SW480 (cell line): Measurements from ENCODE around the gene CNTLN.
"Not testable (repeated sequence)": the region's sequence is repeated elsewhere in the genome, so short reads cannot be mapped to it uniquely, and the experiment has no call there.

Experiments used
- DNase-seq: peaks from one replicate; pipeline ENCODE4 v3.0.0-alpha.2; 2016; ENCODE audit warnings: low spot score

CNTLN gene

DNA sequence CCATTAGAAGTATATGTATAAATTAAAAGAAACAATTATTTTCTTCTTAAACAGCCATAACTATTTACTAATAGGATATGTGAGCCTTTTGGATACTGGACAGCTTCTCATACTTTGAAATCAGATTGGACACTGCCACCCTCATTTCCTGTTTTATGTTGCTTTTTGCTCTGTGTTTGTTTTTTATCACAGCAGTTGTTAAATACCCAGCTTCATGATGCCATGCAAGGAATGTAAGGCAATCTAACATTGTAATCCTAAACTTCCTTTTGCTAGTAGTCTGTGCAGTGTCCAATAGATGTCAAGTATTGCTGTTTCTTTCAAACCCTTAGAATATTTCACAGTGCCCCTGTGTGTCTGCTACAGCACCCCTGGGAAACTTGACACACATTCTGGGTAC lies 56.2 kb downstream of the CNTLN start:
- DNase-seq, result no peak

DNA sequence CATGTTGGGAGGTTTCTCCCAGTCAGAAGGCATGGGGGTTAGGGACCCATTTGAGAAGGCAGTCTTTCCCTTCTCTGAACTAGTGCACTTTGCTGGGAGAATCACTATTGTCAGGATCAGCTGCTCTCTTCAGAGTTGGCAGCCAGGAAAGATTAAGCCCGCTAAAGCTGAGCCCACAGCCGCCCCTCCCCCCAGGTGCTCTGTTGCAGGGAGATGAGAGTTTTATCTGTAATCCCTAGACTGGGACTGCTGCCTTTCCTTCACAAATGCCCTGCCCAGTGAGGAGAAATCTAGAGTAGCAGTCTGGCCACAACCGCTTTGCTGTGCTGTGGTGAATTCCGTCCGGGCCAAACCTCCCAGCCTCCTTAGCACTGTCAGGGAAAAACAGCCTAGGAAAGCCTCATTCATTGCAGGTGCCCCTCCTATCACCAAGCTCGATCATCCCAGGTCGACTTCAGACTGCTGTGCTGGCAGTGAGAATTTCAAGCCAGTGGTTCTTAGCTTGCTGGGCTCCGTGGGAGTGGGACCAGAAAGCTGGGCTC lies 69.8 kb downstream of the CNTLN start:
- DNase-seq, result no peak

DNA sequence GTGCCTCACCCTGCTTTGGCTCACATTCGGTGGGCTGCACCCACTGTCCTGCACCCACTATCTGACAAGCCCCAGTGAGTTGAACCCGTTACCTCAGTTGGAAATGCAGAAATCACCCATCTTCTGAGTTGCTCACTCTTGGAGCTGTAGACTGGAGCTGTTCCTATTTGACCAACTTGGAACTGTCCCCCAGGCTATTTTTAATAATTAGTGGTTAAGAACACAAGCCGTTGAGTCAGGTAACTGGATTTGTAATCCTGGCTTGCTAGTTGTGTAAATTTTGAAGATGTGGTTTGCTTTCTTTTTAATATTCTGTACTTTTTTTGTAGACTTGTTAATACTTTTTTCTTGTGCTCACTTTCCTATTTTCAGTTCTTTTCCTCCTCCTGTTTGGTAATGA lies 81.2 kb downstream of the CNTLN start:
- no peak for DNase-seq

DNA sequence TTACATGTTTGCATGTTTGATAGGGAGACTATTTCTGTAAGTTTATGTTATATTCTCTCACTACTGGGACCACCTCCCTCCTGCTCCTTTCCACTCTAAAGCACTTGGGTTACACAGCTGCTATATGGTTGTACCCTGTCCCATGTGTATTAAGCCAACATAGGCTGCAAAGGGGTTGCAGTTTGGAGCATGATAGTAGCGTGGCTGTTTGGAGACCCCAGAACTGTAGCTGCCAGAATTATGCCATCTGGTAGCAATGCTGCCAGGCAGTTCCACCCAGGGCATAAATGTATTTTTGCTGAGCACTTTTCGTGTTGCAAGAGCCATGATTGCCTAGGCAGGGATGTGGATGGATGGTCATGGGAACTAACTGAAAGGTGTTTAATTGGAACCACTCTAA lies 81.8 kb downstream of the CNTLN start:
- DNase-seq, result no peak

DNA sequence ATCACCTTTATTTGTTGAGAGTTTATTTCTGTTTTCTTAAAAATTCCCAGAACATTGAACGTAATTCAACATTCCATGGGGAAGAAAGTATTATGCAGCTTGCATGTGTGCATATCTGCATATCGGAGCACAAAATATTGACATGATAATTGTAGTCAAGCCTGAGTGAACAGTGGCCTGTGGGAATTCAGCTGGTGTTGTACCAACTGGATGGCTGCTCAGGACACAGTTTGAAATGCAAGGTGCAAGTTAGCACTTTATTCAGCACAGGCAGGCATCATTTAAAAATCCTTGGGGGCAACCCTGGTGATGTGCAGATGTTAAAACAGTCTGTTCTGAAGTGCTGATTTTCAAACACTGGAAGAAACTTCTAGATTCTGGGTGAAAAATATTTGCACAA lies 82.4 kb downstream of the CNTLN start:
- DNase-seq, result no peak

DNA sequence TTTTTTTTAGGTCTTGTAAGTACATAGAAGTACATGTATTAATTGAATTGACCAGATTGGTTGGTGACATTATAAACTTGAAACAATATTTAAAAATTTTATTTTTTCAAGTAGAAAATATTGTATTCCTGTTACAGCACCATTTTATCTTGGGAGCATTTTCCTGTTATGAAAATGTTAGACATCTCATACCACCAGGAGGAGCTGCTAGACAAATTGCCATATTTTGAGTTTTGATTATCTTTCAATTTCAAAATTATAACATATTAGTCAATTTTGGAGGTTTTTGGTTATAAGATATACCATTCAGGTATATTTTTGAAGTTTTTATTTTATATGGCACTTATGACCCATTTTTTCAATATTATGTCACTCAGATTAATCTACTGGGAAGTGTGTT lies 84.4 kb downstream of the CNTLN start:
- no peak for DNase-seq

DNA sequence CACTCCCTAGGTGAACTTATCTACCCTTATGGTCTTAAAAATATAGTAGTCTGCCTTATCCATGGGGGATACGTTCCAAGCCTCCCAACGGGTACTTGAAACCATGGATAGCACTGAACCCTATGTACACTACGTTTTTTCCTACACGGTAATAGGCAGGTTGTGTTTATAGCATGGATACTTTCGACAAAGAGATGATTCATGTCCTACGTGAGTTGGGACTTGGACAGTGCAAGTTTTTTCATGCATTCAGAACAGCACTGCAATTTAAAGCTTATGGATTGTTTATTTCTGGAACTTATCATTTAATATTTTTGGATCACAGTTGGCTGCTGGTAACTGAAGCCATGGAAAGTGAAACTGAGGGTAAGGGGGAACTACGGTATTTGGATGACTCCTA lies 88.1 kb downstream of the CNTLN start:
- no peak for DNase-seq

DNA sequence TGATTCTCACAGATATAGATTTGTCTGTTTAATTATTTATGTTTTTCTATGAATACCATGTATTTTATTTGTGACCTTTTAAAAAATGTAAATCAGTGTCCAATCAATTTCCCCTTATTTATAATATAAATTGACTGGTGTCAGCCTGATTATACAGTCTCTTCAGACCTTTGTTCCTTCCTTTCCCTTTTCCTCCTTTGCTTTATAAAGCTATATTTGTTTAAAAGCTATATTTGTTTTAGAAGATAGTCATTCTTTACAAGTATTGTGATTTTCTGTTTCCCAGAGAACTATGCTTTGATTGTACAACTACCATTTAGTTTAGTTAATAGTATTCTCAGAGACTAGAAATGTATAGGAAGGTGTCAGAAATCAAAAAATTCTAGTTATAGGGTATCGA lies 90.6 kb downstream of the CNTLN start:
- no peak for DNase-seq

DNA sequence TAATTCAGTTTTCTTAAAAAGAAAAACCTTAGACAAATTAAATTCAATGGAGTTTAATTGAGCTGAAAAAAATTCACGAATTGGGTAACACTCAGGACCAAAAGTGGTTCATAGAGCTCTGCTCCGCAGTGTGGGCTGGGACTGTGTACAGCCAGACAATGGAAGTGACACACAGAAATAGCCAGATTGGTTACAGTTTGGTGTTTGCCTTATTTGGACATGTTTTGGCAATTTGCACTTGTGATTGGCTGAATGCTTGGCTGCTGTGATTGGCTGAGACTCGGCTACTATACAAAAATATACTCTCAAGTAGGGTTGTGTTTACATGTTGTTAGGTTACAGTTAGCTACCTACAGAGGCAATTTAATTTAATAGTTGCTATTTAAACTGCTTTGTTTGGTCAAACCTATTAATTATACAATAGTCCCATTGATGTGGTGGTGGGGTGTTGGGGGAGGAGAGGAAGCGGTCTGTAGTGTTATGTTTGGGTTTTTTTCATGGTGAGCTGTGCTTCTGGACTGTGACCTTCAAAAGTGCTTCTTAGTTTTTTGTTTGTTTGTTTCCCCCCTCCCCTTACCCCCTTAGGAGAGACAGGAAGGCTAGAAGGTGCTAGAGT lies 95.2 kb downstream of the CNTLN start:
- DNase-seq, result peak; percentile 73

DNA sequence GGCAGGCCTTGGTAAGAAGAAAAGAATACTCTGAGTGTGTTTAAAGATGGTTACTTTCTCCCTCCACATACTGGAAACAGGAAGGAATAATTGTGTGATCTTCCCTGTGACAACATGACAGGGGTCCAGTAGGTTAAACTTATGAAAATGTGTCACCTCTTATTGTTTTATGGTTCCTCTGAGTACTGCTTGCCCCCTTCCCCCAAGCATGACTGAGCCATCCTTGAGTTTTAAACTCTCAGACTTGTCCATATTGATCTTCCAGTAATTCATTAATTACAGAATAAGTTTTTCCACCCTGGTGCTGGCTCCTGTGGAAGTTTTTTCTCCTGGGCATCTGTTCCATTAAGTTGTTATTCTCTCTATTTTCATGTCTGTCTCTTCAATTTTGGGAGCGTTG lies 95.8 kb downstream of the CNTLN start:
- no peak for DNase-seq

DNA sequence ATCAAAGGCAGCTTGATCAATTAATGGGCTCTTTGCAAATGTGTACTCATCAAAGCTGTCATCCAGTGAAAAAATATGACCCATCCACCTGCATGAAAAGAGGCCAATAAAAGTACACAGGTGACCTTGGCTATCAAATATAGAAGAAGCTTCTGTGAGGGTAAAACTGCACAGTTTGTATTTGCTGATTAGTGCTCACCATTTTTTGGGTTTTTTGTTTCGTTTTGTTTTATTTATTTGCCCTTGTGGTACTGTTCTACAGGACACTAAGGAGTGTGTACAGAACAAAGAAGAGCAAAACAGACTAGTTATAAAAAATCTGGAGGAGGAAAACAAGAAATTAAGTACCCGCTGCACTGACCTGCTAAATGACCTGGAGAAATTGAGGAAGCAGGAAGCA lies 101.3 kb downstream of the CNTLN start:
- no peak for DNase-seq

DNA sequence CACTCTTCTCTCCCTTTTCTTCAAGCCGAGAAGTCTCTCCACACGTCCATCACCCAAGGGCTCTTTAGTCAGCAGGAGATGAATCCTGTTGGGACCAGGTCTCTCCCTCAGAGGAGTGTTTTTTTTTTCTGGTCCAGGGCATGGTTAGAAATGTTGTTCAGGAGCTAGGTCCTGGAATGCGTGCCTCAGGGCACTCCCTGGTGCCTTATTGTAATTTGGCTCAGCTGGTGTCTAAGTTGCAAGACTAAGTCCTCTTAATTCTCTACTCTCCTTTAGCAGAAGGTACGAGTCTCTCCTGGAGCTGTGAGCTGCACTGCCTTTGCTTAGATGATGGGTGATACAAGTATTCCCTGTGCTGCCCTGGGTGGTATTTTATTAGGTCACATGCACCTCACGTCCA lies 111.9 kb downstream of the CNTLN start:
- no peak for DNase-seq

DNA sequence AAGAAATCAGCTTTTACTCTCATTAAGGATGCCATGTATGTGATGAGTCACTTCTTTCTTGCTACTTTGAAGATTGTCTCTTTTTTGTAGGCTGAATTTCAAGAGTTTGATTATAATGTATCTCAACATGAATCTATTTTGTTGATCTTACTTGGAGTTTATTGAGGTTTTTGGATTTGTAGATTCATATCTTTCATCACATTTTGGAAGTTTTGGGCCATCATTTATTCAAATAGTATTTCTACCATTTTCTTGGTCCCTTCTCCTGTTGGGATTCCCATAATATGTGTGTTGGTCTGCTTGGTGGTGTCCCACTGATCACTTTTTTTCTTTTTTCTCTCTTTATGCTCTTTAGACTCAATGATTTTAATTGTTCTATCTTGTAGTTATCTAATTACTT lies 116.3 kb downstream of the CNTLN start:
- DNase-seq, result no peak

DNA sequence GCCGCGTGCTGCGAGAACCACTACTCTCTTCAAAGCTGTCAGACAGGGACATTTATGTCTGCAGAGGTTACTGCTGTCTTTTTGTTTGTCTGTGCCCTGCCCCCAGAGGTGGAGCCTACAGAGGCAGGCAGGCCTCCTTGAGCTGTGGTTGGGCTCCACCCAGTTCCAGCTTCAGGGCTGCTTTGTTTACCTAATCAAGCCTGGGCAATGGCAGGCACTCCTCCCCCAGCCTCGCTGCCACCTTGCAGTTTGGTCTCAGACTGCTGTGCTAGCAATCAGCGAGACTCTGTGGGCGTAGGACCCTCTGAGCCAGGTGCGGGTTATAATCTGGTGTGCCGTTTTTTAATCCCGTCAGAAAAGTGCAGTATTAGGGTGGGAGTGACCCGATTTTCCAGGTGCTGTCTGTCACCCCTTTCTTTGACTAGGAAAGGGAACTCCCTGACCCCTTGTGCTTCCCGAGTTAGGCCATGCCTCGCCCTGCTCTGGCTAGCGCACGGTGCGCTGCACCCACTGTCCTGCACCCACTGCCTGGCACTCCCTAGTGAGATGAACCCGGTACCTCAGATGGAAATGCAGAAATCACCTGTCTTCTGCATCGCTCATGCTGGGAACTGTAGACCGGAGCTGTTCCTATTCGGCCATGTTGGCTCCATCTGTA lies 133.8 kb downstream of the CNTLN start:
- DNase-seq, result not testable (repeated sequence)

DNA sequence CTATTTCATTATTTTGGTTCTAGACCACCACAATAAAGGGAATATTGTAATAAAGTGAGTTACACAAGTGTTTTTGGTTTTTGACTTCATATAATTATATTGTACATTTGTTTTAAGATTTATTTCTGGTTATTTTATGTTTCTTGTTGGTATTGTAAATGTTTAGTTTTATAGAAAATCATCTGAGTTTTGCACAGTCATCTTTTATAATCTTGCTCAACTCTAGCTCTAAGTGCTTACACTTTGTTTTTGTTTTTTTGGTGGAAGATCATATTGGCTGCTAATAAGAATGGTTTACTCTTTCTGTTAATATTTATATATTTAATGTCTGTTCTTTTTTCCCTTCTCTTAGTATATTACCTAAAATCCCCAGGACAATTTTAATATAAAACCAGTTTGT lies 135.0 kb downstream of the CNTLN start:
- DNase-seq, result no peak

DNA sequence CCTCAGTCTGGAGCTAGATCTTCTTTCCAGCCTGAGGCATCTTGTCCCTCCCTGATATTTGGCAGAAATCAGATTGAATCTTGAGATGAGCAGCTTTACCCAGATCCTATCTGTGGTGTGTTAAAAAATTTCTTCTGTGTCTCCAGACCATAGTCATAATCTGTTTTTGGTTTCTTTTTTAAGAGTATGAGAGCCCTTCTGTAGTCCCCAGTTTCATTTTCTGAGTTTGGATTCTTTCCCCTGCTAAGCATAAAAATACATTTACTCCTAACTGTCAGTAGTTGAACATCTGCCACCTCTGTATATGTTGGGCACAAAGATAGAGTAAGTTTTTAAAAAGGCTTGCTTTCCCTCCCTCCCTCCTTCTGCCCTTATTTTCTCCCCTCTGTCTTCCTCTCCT lies 137.7 kb downstream of the CNTLN start:
- DNase-seq, result no peak

DNA sequence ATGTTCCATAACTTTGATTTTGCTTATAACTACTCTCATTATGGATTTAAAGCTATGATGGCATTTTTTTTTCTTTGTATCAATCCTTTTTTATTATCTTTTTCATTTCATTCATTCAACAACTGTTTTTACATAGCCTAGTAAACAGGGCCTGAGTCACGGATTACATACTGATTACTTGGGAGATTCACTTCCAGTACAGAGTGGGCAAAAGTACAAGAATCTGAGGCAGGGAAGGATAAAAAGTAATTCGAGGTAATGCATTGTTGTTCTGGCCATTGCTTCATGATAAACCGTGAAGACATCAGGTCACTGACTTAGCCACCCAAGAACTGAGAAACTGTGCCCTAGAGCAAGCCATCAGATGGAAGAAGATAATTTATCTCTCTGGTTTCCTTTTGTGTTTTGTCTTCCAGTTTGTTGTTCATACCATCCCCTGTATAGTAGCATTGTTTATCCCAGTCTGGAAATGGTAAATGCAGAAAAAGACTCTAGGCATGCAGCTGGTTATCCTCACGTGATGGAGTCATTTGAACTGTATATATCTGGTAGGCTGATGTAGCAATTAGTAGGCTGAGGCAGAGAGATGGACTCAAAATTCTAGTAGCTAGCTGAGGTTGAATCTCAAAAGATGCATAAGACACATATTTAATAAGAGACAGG lies 145.6 kb downstream of the CNTLN start:
- DNase-seq, result no peak

DNA sequence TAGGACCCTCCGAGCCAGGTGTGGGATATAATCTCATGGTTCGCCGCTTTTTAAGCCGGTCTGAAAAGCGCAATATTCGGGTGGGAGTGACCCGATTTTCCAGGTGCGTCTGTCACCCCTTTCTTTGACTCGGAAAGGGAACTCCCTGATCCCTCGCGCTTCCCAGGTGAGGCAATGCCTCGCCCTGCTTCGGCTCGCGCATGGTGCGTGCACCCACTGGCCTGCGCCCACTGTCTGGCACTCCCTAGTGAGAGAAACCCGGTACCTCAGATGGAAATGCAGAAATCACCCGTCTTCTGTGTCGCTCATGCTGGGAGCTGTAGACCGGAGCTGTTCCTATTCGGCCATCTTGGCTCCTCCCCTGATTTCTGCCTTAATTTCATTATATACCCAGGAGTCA lies 155.8 kb downstream of the CNTLN start:
- DNase-seq, result not testable (repeated sequence)

DNA sequence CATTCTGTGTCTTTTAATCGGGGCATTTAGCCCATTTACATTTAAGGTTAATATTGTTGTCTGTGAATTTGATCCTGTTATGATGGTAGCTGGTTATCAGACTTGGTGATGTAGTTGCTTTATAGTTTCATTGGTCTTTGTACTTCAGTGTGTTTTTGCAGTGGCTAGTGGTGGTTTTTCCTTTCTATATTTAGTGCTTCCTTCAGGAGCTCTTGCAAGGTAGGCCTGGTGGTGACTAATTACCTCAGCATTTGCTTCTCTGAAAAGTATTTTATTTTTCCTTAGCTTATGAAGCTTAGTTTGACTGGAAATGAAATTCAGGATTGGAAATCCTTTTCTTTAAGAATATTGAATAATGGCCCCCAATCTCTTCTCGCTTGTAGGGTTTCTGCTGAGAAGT lies 156.9 kb downstream of the CNTLN start:
- no peak for DNase-seq

DNA sequence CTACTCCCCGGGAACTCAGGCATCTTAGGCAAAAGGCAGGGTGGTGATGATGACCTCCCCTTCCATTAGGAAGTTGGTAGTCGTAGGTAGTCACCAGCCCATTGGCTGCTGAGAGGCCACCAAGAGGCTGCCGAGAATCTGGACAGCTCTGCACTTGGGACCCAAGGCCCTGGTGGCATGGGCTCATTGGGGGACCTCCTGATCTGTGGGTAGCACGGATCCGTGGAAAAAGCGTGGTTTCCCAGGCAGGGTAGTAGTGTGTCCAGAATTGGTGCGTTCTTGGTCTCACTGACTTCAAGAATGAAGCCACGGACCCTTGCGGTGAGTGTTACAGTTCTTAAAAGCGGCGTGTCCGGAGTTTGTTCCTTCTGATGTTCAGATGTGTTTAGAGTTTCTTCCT lies 158.8 kb downstream of the CNTLN start:
- no peak for DNase-seq

DNA sequence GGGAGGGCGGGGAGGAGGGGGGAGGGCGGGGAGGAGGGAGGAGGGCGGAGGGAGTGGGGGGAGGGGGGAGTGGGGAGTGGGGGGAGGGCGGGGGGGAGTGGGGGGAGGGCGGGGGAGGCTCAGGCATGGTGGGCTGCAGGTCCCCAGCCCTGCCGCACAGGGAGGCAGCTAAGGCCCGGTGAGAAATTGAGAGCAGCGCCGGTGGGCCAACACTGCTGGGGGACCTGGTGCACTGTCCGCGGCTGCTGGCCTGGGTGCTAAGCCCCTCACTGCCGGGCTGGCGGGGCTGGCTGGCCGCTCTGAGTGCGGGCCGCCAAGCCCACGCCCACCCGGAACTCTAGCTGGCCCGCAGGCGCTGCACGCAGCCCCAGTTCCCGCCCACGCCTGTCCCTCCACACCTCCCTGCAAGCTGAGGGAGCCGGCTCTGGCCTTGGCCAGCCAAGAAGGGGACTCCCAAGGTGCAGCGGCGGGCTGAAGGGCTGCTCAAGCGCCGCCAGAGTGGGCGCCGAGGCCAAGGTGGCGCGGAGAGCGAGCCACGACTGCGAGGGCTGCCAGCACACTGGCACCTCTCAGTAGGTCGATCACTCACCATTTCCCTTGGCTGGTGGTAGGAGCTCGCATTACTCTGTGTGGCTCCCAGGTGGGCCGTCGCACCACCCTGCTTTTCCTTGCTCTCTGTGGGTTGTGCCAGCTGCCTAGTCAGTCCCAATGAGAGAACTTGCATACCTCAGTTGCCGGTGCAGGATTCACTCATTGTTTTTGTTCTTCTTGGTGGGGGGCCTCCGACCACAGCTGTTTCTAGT lies 160.2 kb downstream of the CNTLN start:
- DNase-seq, result no peak

DNA sequence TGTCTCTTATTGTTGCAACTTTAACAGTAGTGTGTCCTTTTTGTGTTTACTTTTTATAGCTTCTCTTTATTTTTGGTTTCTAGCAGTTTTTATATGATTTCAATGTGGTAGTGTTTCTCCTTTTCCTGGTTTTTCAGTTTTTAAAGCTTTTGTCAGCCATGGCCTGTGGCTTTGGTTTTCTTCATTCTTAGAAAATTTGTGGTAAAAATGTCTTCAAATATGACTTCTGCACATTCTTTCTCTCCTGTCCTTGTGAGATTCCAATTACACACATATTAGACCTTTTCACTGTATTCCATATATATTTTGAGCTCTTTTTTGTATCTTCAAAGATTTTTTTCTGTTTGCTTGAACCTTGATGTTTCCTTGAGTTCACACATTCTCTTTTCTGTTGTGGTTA lies 180.5 kb downstream of the CNTLN start:
- no peak for DNase-seq
